Measurements from ENCODE around the gene FNIP2.

DNA sequence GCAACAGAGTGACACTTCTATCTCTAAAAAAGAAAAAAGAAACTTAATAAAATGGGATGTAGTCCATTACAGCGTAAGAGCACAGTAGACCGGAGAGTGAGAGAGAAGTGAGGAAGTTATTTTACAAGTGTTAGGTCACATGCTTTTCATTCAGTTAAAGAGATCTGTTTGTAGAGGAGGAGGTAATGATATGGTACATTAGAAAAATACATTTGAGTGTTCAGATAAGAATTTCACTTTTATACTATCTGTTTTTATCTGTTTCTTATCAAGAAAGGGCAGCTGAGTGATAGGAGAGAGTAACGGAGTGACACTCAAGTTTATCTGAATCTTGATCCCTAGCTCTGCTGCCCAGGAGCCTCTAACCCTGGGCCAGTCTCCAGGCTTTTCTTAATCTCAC is 38.9 kb downstream of the FNIP2 start:
- TF ChIP-seq, protein P1, sequence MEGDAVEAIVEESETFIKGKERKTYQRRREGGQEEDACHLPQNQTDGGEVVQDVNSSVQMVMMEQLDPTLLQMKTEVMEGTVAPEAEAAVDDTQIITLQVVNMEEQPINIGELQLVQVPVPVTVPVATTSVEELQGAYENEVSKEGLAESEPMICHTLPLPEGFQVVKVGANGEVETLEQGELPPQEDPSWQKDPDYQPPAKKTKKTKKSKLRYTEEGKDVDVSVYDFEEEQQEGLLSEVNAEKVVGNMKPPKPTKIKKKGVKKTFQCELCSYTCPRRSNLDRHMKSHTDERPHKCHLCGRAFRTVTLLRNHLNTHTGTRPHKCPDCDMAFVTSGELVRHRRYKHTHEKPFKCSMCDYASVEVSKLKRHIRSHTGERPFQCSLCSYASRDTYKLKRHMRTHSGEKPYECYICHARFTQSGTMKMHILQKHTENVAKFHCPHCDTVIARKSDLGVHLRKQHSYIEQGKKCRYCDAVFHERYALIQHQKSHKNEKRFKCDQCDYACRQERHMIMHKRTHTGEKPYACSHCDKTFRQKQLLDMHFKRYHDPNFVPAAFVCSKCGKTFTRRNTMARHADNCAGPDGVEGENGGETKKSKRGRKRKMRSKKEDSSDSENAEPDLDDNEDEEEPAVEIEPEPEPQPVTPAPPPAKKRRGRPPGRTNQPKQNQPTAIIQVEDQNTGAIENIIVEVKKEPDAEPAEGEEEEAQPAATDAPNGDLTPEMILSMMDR (IDR thresholded peaks at IDR 0.05), result no peak
- no peak for TF ChIP-seq POLR2A (IDR thresholded peaks at IDR 0.05)

Measured in testis (tissue), 2 donors.